SK-MEL-5 (cell line): ENCODE data around the gene HEYL. TPM values are rescaled to one million over a fixed set of nuclear protein-coding genes. Genes with fewer than 3 reads are reported as not detected.
A peak's percentile ranks its signal among the peaks of the same experiment; 100 is the strongest.

Source experiments
- DNase-seq: peaks from one replicate; pipeline ENCODE4 v3.0.0-alpha.2; 2016; ENCODE audit warnings: low read depth, low spot score
- in situ Hi-C: cut with HindIII; loops from 2 replicates; pipeline ENCODE4 v1.10.0; 2016; ENCODE audit warnings: low sequenced_read_pairs, high pct_unique_total_duplicates, low pct_unique_long_range_greater_than_20kb
- total RNA-seq: library from RNA; depleted of rRNA; stranded (reverse); fragments of >200 nt; shearing (Covaris generic); gene quantifications from 2 replicates; pipeline ENCODE4 v1.2.3, GENCODE V29; 2014

The HEYL gene
- total RNA-seq, 1 experiment from 2014 or later: not detected

DNA sequence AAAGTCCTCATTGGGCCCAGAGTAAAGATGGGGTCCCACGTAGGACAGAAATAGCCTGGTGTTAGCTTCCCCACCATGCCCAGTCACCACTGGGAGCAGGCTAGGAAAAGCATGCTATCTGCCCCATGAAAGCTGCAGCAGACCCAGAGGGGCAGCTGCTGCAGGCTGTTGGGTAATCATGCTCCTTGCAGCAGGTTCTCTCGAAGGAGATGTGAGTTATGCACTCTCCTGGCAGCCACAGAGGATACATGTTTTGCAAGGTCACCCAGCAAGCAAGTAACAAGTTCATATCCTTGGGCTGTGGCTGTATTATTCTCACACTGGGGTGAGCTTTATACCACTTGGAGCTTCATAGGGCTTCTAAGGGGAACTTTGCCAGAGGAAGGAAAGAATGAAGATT lies 9.1 kb upstream of the HEYL start:
- no peak for DNase-seq
- in situ Hi-C loops: no loop called here

DNA sequence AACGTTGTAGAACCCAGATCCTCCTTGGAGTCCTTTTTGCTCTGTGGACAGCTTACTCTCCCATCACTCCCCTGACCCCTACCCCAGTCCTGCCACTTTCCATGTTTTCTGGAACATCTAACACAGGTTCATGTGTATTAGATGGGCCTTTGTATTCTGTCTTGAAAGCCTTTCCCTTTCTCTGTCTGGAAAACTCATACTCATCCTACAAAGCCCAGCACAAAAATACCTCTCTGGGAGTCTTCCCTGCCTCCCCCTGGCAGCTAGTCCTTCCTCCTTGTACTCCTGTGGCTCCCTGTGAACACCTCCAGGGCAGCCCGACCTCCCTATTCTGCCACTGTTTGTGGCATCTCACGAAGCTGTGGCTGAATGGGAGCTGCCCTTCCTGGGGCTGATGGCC lies 7.8 kb upstream of the HEYL start:
- in situ Hi-C loops: no loop called here
- DNase-seq: no peak

DNA sequence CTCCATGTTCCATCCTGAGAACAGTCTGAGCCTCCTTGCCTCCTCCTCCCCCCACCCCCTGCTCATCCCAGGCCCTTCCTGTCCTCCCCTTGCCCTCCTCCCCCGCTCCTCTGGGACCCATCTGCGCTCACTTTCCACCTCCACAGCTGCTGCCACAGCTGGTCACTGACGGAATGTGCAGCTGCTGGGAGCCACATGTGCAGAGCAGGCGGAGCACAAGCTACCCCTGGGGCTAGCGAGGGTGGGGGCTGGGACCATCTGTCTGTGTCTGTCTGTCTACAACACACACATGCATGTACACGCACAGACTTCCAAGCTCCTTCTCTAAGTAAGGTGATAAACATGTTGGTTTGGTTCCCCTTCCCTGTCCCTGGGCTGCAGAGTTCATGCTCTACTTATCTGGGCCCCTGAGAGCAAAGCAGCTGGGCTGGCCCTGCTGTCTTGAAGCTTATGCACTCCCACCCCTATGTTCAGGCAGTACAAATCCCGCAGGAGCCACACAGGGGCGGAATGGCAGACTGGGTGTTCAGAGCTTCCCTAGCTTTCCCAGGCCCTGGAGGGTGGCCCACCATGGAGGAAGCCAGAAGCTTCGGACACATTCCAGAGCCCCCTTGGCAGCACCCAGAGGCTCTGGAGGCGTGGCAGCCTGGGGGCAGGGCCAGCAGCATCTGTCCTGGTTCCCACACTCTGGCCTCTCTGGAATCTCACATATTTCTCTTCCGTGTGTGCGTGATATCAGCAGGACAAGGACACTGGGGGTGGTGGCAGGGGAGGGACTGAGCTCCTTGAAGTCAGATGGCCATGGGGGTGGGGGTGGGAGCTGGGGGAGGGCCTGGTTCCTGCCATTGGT lies 7.0 kb upstream of the HEYL start:
- DNase-seq: peak; percentile 43
- in situ Hi-C loops: no loop called here

DNA sequence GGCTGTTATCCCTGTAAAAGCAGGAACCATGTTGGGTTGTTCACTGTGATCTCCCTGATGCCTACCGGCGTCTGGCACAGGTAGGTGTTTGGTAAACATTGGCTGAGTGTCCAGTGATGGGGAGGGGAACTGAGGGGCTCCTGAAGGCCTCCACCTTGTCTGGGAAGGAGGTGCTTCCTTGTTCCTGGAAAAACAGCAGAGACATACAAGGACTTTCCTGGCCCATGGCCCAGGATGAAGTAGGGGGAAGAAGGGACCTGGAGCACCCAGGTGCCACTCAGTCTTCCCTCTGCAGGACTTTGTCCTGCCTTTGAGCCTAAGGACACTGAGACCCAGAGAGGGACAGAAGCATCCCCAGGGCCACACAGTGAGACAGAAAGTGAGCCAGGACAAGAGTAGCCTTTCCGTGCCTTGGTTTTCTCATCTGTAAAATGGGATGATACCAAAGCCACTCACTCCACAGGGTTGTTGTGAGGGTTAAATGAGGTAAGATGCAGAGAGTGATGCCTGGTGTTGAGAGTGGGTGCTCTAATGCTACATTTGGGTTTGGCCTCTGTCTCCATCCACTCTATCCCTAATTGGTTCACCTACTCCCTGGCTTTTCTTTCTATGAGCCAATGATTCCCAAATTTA lies 6.1 kb upstream of the HEYL start:
- in situ Hi-C loops: no loop called here
- no peak for DNase-seq

- in situ Hi-C loops: no loop called here
- no peak for DNase-seq
Measured at GRCh38 chr1:39643705-39644104, 4.3 kb upstream of the HEYL start.

DNA sequence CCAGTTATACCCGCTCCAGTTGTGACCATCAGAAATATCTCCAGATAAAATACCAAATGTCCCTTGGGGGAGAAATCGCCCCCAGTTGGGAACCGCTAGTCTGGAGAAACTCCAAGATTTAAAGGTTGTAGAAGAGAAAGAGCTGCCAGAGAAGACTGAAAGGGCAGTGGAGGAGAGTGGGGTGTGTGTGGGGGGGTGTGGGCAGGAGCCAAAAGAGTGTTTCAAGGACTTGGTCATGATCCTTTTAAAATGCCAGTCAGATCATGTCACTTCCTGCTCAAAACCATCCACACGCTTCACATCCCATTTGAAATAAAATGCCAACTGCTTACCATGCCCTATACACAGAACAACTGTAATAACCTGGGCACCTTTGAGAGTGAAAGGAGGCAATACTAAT lies 3.4 kb upstream of the HEYL start:
- peak; percentile 20 for DNase-seq
- in situ Hi-C loops: no loop called here

DNA sequence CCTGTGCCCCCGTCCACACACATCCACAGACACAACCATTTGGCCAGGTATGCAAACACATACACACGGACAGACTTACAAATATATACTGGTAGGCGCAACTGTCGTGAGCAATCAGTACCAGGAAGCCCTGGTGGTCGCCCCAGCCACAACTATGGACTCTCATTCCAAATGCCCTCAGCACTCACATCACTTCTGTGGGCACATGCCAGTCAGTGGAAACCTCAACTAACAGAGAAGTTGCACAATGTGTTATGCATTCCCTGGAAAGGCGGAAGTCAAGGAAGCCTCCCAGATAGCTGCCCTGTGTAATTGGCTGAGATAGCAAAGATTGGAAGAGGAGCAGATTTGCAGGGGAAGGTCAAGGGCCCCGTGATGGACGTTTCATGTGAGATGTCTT lies 1.4 kb upstream of the HEYL start:
- in situ Hi-C loops: no loop called here
- no peak for DNase-seq

DNA sequence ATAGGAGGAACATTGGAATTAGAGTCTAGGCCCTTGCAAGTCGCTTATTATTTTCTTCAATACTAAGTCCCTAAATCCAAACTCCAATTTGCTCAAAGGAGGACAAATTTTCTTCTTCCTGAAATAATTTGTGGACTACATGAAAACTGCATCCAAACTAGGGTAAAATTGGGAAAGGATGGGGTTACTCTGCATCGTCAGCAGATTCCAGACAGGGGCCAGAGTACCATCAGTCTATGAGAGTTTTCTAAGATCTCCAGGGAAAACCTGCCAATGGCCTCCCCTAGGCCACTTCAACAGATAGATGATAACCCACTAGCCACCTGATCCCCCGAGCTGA lies 508 bp downstream of the HEYL start:
- no peak for DNase-seq
- in situ Hi-C loops: no loop called here

DNA sequence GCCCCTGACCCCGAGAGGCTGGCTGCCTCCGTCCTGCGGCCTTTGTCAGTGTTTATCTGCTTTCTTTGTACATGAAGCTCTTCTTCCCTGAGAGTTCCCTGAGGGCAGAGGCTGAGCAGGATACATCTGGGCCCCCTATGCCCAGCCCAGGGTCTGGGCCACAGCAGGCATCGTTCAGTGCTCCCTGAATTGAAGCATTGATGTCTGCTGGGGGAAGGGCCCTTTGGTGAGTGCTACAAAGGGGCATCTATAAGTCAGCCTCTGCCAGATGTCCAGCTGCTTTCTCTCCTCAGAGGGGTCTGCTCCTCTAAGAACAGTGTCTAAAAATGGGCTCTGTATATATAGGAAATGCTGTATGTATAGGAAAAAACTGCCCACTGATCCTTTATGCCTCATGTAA lies 2.1 kb downstream of the HEYL start:
- in situ Hi-C loops: no loop called here
- peak; percentile 36 for DNase-seq

GRCh38 chr1:39635871-39636210 lies 3.6 kb downstream of the HEYL start:
- in situ Hi-C loops: no loop called here
- DNase-seq: no peak

DNA sequence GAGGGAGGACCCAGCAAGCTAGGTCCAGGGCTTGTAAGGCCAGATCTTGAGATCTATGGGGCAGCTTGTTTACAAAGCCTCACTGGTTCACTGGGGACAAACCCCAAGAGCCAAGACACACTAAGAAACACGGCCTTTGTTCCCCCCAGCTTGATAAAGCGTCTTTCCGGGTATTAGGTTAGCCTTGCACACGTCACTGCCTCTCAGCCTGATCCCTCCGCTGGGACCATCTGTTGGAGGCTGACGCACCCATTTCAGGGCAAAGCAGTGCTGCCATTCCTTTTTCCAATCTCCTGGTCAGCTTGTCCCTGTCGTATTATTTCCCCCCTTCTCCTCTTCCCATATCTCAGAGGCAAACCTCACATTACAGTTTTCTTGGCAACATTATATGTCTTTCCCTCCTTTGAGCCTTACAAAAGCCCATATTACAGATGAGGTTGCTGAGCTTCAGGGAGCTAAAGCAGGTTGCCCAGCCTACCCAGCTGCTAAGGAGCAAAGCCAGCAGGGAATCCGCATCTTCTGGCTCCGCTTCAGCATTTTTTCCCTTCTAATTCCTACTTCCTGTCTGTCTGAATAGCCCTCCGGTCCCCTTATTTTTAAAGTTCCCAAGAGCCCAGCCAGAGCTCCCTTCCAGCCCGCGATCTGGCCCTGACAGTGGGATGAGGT lies 4.1 kb downstream of the HEYL start:
- in situ Hi-C loops: no loop called here
- DNase-seq: no peak

DNA sequence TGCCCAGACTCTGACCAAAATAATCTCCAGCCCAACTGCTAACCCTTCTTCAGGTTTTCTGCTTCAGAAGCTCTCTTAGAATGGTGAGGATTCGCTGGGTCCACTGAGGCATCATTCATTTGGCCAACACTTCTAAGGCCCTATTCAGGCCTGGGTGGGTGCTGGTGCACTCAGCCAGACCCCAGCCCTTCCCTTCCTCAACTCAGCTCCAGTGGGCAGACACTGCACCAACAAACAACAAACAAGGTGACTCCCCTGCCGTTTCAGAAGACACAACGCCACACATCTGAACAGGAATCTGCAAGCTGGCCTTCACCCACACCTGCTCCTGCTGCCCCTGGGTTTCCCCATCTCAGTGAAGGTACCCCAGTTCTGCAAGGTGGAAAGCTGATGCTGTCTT lies 6.0 kb downstream of the HEYL start:
- in situ Hi-C loops: no loop called here

DNA sequence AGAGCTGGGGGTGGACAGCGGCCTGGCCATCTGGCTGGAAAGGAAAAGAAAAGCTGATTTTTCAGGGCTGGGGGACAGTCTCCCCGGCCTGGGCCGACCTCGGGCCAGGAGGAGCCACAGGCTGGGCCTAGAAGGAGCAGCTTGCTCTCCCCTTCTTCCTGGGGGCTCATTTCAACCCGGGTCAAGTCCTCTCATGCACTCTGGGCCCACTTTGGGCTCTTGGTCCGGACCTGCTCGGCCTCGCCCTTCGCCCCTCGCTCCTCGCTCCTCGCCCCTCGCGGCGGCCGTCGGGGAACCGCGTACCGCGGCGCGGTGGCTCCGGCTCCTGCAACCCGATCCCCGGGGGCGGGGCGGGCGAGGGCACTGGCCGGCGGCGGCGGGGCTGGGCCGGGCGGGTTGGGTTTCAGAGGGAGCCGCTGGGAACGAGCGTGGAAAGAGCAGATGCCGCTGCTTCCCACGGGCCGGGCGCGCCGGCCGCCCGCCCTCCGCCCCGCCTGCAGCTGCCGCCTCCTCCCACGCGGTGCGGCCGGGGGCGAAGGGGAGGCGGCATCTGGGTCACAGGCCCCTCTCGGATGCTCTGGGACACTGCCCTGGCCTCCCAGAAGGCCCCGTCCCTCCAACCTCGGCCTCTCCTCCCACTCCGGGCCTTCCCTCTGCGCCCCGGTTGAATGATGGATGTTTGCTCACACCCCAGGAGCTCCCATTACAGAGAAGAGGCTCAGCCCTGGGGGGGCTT lies 6.6 kb downstream of the HEYL start:
- in situ Hi-C loops: no loop called here
- no peak for DNase-seq

More for the DNA sequence above, 6.0 kb downstream of the HEYL start:
- no peak for DNase-seq

DNA sequence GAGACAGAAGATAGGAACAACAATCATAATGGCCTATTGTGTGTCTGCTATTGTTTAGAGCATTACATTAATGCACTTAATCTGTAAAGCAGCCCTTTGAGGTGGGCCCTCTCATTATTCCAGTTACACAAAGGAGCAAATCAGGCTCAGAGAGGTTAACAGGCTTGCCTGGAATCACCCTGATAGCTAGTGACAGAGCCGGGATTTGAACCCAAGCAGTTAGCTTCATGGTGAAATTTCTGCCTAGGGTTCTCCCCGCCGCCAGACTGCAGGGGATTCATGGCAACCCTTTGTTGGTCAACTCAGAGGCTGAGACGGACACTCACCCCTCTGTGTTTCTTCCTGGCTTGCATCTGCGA lies 7.1 kb downstream of the HEYL start:
- DNase-seq: no peak
- in situ Hi-C loops: no loop called here

DNA sequence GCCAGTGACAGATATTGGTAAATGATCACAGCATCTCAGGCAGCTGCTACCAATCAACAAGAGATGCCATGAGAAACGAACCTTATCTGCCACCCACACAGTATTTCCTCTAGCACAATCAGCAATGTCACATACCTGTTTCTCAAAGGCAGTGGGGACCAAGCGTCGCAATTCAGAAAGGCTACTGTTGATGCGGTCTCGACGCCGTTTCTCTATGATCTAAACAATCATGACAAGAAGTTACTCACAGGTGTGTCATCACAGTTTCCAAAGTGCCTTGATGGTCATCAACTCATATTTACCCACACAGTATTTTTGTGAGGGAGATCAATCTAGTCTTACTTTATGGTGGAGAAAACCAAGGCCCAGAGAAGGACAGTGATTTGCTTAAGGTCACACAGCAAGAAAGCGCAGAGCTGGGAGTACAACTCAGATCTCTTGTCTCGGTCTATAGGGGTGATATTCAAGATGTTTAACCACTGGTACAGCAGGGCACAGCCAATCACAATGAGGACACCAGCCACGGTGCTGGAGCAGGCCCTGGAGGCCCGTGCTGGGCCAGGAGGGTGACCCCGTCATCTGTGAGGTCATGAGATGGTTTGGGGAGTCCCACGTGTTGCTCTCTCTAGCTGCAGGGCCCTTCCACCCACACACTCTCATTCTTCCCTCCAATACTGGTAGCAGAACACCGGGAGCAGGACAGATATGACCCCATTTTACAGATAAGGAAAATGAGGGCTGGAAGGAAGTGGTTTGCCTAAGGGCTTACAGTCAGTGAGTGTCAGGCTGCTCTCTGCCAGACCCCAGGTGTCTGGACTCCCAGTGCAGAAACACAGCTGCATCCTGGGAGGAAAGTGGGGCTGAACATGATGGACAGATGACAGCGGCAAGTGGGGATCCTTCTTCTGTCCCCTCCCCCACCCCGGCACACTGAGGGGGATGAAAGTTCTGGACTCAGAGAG lies 7.8 kb downstream of the HEYL start:
- in situ Hi-C loops: no loop called here

GRCh38 chr1:39628807-39629350 lies 10.6 kb downstream of the HEYL start:
- DNase-seq: no peak
- in situ Hi-C loops: no loop called here

More for the DNA sequence above, 7.8 kb downstream of the HEYL start:
- no peak for DNase-seq

- in situ Hi-C loops: no loop called here
Measured at GRCh38 chr1:39626646-39627045, 12.8 kb downstream of the HEYL start.

More at GRCh38 chr1:39626646-39627045, 12.8 kb downstream of the HEYL start:
- no peak for DNase-seq
